HAP-1 (cell line): ENCODE results near the gene AKAP5.

Experiments
- DNase-seq, 2 experiments: peaks; one replicate each; pipeline ENCODE4 v3.0.0-alpha.2; 2016 to 2020; ENCODE audit warnings: low spot score in 2 of 2
- H3K27me3 ChIP-seq: fragments of 250-450 bp; sonication (Bioruptor Pico); 2 replicates; pipeline ENCODE4 v1.5.1; 2020; ENCODE audit warnings: low read depth, mild to moderate bottlenecking, moderate library complexity
- H3K36me3 ChIP-seq: fragments of 250-450 bp; sonication (Bioruptor Pico); replicated peaks from 2 replicates; pipeline ENCODE4 v1.5.1; 2020; ENCODE audit warnings: mild to moderate bottlenecking
- H3K4me1 ChIP-seq: fragments of 250-450 bp; sonication (Bioruptor Pico); 2 replicates; pipeline ENCODE4 v1.5.1; 2020; ENCODE audit warnings: mild to moderate bottlenecking
- H3K4me3 ChIP-seq: fragments of 250-450 bp; sonication (Bioruptor Pico); 2 replicates; pipeline ENCODE4 v1.5.1; 2020; ENCODE audit warnings: mild to moderate bottlenecking, moderate library complexity
- H3K9me3 ChIP-seq: fragments of 250-450 bp; sonication (Bioruptor Pico); 2 replicates; pipeline ENCODE4 v1.5.1; 2020; ENCODE audit warnings: mild to moderate bottlenecking, moderate library complexity
- in situ Hi-C: fragments of 300-500 bp; cut with MboI; formaldehyde crosslinking; loops from 3 replicates; pipeline ENCODE4 v1.14.3; 2020; ENCODE audit warnings: low sequenced_read_pairs, inconsistent platforms, mixed read lengths

The AKAP5 gene

DNA sequence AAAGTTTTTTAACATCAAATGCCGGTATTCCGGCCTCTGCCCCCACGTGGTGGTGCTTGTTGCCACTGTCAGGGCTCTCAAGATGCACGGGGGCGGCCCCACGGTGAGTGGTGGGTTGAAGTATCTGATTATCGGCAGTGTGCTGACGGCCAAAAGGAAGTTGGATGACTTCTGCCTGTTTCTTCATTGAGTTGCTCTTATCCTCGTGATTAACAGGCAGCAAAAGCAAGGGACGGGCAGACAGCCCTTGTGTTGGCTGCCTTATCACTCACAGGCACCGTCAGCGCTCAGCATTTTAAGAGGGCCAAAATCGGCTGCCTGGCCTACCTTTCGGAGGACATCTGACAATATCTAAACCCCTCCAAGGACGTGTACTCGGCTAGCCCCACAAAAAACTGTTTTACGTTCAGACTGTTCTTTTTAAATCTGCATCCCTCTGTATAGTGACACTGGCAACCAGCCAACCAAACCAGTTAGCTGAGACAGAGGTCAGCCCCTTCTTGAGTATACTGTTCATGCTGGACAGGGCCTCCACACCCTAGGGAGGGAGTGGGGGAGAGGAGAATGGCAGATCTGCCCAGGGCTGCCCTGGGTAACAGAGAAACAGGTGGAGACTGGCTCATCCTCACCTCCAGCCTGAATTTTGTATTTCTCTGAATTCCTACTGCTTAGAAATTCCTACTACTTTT lies 22.9 kb upstream of the AKAP5 start:
- DNase-seq = no peak
- in situ Hi-C loops = no loop called here
- no peak overlapping the region for H3K4me3 ChIP-seq
- H3K4me1 ChIP-seq = no peaks in the 10 kb centered on the region
- H3K27me3 ChIP-seq = no peaks in the 10 kb centered on the region
- H3K36me3 ChIP-seq = peaks cover 86% of the 10 kb centered on the region
- no peaks in the 10 kb centered on the region for H3K9me3 ChIP-seq

DNA sequence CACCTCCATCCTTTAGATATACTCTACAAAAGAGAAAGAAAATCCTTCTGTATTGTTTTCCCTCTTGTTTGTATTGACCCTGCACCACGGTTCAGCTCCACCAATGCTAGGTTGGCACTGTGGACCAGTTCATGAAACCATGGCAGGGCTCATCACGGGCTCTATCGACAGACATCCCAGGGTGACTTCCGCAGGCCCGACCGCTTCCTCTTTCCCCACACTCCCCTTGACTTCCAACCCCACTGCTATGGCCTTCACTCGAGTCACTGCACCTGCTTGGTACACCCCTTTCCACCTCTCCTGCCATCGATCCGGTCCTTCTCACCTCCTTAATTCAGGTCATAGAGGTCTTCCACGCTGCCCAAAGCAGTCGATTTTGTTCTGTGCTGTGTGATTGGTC lies 21.2 kb upstream of the AKAP5 start:
- DNase-seq = no peak
- H3K9me3 ChIP-seq = no peaks in the 10 kb centered on the region
- no peaks in the 10 kb centered on the region for H3K27me3 ChIP-seq
- H3K4me3 ChIP-seq = no peak overlapping the region
- in situ Hi-C loops = no loop called here
- peaks cover 86% of the 10 kb centered on the region for H3K36me3 ChIP-seq
- H3K4me1 ChIP-seq = no peaks in the 10 kb centered on the region

DNA sequence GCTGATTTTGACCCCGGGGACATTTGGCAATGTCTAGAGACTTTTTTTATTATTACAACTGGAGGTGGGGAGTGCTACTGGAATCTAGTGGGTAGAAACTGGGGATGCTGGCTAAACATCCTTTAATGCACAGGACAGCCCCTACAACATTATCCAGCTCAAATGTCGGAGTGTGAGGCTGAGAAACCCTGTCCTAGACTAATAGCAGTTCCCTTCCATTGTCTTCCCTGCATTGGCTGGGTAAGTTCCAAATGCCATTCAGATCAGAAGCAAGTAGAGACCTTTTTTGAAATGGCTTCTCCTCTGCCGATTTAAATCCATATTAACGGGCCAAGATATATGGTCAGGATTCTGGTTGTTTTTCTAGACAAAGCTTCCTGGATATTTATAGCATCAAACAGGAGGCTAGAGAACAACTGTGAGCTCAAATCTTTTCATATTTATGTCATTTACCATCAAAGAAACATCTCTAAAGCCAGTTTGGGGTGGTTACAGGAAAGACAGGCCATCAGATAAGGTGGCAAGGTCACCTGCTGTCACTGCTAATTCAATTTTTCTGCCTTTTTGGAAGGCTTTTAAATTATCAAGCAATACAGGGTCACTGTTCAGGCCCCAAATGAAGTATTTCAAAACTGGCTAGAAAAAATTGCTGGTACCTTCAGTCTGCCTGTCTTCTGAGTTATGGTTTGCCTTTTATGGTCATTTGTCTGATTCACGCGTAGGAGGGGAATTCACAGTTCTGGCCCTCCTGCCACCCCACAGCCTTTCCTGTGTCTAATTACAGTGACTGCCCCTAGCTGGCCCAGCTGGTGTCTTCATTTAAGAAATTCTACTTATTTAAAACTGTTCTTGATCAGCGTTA lies 20.1 kb upstream of the AKAP5 start:
- no peaks in the 10 kb centered on the region for H3K9me3 ChIP-seq
- in situ Hi-C loops = no loop called here
- H3K4me1 ChIP-seq = no peaks in the 10 kb centered on the region; the same call in 1 of the 2 replicates
- peaks cover 89% of the 10 kb centered on the region for H3K36me3 ChIP-seq
- DNase-seq = no peak
- no peak overlapping the region for H3K4me3 ChIP-seq
- no peaks in the 10 kb centered on the region for H3K27me3 ChIP-seq

DNA sequence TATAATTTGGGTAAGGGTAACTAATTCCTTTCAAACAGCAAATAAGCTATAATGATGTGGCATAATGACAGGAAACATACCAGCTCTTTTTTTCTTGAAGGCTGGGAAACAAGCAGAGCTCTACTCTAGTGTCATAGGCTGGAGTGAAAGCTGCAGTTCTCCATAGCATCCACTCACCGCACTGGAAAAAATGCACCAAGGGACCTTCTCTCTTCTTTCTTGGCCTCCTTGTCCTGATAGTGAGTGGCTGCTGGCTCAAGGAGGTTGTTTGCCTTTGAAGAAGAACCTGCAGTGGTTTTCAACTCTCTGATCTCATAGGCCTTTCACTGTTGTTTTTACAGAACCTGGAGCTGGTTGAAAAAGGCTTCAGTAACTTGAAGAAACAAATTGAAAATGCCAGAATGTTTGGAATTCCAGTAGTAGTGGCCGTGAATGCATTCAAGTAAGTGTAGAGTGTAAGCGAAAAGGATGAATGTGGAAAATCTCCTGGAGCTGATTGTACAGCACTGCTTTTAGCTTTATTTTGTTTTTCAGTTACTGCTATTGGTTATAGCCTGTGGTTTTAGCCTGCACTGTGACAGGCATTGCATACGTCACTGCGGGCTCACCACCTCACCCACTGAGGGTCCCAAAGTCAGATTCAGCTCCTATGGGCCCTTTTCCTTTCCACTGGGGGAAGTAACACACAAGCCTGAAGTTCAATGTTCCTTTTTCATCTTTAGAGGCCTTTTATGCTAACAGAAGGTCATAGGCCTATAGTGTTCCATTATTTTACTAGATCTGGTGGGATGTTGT lies 17.2 kb upstream of the AKAP5 start:
- in situ Hi-C loops = no loop called here
- no peak for DNase-seq
- H3K36me3 ChIP-seq = peaks cover 87% of the 10 kb centered on the region
- H3K4me1 ChIP-seq = peaks cover 7% of the 10 kb centered on the region; the same call in 1 of the 2 replicates
- H3K4me3 ChIP-seq = no peak overlapping the region
- H3K27me3 ChIP-seq = no peaks in the 10 kb centered on the region
- H3K9me3 ChIP-seq = no peaks in the 10 kb centered on the region

DNA sequence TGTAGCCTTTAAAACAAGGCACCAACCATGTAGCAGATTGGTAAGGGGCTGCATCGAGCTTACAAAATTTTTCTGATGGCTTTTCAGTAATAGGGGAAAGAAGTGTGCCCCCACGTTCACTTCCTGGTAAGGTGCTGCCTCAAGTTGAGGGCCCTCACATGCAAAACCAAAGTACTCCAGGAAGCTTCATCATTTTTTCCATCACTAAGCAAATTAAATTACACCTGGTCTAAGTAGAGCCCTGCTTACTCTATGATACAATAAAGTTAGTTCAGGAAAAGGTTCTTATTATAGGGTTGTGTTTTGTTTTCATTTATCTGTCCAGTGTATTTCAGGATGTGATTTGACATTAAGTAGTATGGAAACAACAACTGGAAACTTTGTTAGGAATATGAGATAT lies 15.0 kb upstream of the AKAP5 start:
- Histone ChIP-seq H3K36me3 (peaks cover 86% of the 10 kb centered on the region), H3K9me3 (no peaks in the 10 kb centered on the region), H3K4me3 (no peak overlapping the region), H3K27me3 (no peaks in the 10 kb centered on the region), H3K4me1 (peaks cover 7% of the 10 kb centered on the region; the same call in 1 of the 2 replicates)
- no peak for DNase-seq
- in situ Hi-C loops = no loop called here

DNA sequence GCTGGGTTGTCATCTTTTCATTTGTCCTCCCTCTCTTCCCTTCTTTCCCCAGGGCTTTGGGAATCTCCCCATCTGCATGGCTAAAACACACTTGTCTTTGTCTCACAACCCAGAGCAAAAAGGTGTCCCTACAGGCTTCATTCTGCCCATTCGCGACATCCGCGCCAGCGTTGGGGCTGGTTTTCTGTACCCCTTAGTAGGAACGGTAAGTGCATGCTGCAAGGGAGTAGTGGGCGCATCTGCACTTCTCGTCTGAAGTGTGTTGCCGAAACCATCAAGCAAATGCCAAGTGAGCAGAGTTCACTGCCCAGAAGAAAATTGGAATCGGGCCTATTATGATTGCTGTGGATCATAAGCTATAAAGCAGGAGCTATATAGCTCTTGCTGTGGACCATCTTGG lies 10.6 kb upstream of the AKAP5 start:
- H3K9me3 ChIP-seq = no peaks in the 10 kb centered on the region
- H3K4me3 ChIP-seq = no peak overlapping the region
- H3K4me1 ChIP-seq = peaks cover 7% of the 10 kb centered on the region; the same call in 1 of the 2 replicates
- H3K36me3 ChIP-seq = peaks cover 91% of the 10 kb centered on the region
- no peak for DNase-seq
- in situ Hi-C loops = no loop called here
- no peaks in the 10 kb centered on the region for H3K27me3 ChIP-seq

DNA sequence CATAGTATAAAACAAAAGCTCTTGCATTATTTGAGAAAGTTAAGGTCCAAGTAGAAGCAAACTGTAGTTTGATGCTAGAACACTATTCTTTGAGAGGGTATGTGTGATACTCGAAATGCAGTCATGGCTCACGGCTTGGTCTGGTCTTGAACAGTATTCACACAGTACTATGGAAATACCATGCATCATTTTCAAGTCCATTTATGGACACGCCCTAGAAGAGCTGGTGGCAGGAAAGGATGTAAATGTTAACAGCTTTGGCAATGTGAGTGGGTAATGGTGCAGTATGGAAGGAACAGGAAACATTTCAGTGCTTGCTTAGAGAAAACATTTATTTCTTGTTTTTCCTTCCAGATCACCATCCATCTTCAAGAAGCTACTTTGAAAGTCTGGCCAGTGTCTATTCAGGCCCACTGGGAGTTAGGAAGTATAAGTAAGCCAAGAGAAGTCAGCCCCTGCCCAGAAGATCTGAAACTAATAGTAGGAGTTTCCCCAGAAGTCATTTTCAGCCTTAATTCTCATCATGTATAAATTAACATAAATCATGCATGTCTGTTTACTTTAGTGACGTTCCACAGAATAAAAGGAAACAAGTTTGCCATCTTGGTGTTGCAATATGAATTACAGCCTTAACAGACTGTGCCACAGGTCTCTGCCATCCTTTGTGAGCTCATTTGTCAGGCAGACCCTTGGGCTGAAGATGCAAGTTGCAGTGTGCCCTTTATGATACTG lies 5.7 kb upstream of the AKAP5 start:
- DNase-seq = no peak
- Histone ChIP-seq H3K36me3 (peaks cover 64% of the 10 kb centered on the region), H3K27me3 (no peaks in the 10 kb centered on the region), H3K9me3 (no peaks in the 10 kb centered on the region), H3K4me3 (no peak overlapping the region), H3K4me1 (peaks cover 3% of the 10 kb centered on the region)
- in situ Hi-C loops = no loop called here

DNA sequence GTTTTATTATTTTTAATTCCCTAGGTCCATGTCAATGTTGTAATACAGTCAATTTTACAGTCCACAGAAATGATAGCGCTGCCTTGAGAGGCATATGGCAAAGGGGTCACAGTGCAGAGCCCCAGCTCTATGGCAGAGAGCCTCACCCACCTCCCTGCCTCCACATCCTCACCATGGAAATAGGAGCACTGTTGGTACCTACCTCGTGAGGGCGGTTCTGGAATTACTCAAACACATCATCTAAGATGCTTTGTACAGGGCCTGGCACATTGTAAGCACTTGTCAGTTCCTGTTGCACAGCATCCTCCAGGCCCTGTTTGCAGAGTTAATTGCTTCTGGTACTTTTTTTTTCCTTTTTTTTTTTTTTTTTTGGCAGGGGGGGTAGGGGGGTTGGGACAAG lies 4.1 kb upstream of the AKAP5 start:
- no peaks in the 10 kb centered on the region for H3K27me3 ChIP-seq
- H3K4me3 ChIP-seq = no peak overlapping the region
- no peaks in the 10 kb centered on the region for H3K9me3 ChIP-seq
- peaks cover 48% of the 10 kb centered on the region for H3K36me3 ChIP-seq
- peaks cover 8% of the 10 kb centered on the region for H3K4me1 ChIP-seq
- in situ Hi-C loops = no loop called here
- DNase-seq = no peak

DNA sequence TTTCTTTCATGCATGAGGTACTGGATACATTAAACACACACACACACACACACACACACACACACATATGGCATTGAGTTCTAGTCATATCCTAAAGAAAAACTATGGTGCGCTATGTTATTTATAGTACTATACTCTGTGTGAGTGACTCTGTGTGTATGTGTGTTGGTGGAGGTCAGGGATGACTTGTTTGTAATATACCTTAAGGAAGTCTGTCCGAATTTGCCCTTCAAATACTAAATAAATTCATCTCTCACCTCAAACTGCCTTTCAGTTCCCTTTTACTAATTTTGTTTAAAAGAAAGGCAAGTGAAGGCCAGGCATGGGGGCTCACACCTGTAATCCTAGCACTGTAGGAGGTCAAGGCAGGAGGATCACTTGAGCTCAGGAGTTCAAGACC lies 2.1 kb upstream of the AKAP5 start:
- Histone ChIP-seq H3K4me3 (no peak overlapping the region), H3K36me3 (peaks cover 31% of the 10 kb centered on the region), H3K27me3 (no peaks in the 10 kb centered on the region), H3K4me1 (peaks cover 14% of the 10 kb centered on the region), H3K9me3 (no peaks in the 10 kb centered on the region)
- DNase-seq = no peak
- in situ Hi-C loops = no loop called here

DNA sequence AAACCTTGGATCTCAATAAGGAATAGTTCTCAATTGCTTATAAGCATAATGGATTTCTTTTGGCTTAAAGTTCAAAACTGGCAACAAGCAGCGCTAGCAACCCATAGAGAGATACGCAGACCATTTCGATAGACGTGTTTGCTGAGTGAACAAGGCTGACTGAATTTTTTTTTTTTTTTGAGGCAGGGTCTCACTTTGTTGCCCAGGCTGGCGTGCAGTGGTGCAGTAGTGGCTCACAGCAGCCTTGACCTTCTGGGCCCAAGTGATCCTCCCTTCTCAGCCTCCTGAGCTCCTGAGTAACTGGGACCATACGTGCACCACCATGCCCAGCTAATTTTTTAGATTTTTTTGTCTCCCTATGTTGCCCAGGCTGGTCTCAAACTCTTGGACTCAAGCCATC lies 1.4 kb upstream of the AKAP5 start:
- Histone ChIP-seq H3K27me3 (no peaks in the 10 kb centered on the region), H3K36me3 (peaks cover 24% of the 10 kb centered on the region), H3K4me1 (peaks cover 14% of the 10 kb centered on the region), H3K4me3 (no peak overlapping the region), H3K9me3 (no peaks in the 10 kb centered on the region)
- no peak for DNase-seq
- in situ Hi-C loops = no loop called here

DNA sequence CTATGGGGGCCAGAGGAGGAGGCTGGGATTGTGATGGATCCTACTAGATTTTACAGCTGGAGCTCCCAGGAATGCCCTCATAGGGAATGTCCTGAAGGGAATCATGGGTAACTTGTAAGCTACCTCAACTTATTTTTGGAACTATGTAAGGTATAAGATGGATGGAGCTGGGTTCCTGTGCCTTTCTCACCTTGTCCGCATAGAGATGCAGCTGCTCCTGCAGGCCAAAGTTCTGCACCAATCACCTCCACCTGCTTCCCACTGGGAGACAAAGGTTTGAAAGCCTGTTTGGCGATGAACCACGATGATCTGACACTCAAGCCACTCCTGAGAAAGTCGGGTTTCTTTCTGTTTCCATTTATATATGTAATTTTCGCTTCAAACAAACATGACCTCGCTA lies 648 bp upstream of the AKAP5 start:
- in situ Hi-C loops = no loop called here
- DNase-seq = no peak
- no peaks in the 10 kb centered on the region for H3K9me3 ChIP-seq

DNA sequence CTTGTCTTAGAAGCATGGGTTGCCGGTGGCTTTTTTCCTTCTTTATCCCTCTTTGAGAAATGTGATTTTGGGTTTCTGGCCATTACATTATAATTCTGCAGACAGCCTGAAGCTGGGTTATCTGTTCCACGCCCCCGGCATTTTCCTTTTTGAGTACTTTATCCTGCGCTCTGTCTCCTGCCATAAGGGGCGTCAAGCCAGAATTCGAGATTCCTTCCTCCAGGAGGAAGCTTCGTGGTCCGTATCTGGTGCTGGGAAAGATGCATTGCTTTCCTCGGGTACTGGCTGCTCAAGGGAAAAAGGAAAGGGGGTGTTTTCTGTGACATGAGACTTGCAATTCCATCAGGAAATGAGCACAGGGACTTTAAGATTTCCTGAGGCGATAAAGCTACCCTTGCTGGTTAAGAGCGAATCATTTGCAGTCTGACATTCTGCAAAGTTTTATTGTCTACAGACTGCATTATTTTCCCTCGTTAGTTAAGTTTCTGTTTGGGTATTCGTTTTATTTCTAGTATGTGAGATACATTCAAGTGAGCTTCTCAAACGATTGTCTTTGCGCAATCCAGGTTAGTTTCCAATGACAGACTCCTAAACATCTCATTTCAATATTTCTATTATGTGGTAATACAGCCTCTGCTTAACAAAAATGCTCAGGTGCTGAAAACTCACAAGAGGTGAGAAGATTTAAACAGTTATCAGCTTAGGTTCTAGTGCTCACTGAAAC lies 694 bp downstream of the AKAP5 start:
- H3K27me3 ChIP-seq = no peaks in the 10 kb centered on the region
- H3K36me3 ChIP-seq = peaks cover 12% of the 10 kb centered on the region
- DNase-seq = peak; percentile 32 to 62
- in situ Hi-C loops = no loop called here
- peak overlapping the region; percentile 47 for H3K4me3 ChIP-seq
- H3K4me1 ChIP-seq = peaks cover 14% of the 10 kb centered on the region
- no peaks in the 10 kb centered on the region for H3K9me3 ChIP-seq

More for the DNA sequence above, 648 bp upstream of the AKAP5 start:
- no peaks in the 10 kb centered on the region for H3K27me3 ChIP-seq
- peaks cover 14% of the 10 kb centered on the region for H3K4me1 ChIP-seq
- H3K4me3 ChIP-seq = peak overlapping the region; percentile 47
- peaks cover 16% of the 10 kb centered on the region for H3K36me3 ChIP-seq

DNA sequence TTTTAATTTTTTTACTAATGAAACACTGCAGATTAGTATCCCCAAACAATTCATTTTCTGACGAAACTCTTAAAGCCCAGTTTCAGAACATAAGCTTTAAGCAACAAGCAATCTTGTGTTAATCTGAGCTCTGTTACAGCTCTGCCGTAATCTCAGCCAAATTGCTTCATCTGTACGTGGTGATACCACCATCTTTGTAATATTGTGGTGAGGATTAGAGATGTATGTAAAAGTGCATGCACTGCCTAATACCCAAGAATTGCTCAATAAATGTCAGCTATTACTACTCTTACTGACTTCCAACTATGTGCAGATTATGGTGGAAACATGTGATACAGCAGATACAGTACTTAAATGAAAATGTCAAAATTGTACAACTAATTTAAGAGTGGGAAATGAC lies 1.8 kb downstream of the AKAP5 start:
- in situ Hi-C loops = no loop called here
- Histone ChIP-seq H3K9me3 (no peaks in the 10 kb centered on the region), H3K4me3 (no peak overlapping the region), H3K27me3 (no peaks in the 10 kb centered on the region), H3K36me3 (peaks cover 9% of the 10 kb centered on the region), H3K4me1 (peaks cover 14% of the 10 kb centered on the region)
- no peak for DNase-seq
